ENCODE data around the gene RASGRP2.
A peak's percentile ranks its signal among the peaks of the same experiment; 100 is the strongest.

Gene RASGRP2

DNA sequence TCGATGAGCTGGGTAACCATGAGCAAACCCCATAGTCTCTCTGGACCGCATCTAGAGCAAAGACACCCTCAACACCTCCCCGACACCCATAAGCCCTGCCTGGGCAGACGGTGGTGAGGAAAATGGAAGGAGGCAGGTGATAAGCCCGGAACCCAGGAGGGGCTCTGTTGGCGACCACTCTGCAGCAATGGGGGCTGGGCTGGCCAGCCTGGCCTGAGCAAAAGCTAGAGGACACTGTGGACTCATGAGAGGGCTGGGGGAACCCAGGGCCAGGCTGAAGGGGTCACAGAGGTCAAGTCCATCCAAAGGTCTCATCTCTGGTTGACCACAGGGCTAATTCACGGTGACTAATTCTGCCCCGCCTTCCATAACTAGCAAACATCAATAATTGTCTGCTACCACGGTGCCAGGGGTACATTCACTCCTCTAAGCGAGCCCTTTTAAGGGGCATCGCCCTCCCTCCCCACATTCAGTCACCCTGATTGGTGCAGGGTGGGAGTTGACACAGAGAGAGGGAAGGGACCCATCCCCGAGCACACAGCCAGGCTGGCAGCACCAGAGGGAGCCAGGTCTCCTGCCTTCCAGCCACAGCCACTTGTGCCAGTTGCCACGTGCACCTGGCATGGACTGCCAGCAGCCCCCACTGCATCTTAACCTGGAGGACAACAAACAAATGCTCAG is 11.9 kb upstream of the RASGRP2 start:
- no peak for DNase-seq (ENCODE audit: low read depth)

DNA sequence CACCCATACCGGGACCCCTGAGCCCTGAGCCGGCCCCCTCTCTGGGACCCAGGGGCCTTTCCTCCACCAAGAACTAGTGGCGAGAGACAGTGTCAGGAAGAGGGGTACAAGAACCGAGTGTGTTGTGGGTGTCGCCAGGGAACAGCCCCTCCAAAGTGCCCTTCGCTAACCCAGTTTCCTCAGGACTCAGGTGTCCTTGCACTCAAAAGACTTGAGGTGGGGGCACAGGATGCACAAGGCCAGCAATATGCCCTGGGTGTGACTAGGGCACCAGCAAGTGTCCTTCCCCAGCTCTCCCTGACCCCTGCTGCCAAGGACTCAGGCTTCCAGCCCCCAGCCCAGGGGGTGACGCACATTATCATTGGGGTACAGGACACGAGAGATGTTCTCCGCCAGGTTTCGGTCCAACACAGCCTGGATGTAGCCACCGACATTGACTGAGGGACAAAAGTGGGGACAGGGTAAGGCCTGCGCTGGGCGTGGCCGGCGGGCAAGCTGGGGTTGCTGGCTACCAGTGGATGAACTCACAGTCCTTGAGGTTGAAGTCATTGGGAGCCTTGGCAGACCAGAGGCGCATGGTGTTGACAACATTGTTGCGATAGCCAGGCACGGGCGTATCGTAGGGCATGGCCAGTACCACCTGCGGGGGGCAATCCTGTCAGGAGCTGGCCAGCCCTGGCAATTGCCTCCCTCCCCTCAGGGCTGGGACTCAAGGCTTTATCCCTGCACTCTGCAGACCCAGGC is 11.1 kb upstream of the RASGRP2 start:
- DNase-seq (ENCODE audit: low read depth), result no peak

- no peak for DNase-seq (ENCODE audit: low read depth)
Measured at GRCh38 chr11:64754124-64754918, 10.4 kb upstream of the RASGRP2 start.

DNA sequence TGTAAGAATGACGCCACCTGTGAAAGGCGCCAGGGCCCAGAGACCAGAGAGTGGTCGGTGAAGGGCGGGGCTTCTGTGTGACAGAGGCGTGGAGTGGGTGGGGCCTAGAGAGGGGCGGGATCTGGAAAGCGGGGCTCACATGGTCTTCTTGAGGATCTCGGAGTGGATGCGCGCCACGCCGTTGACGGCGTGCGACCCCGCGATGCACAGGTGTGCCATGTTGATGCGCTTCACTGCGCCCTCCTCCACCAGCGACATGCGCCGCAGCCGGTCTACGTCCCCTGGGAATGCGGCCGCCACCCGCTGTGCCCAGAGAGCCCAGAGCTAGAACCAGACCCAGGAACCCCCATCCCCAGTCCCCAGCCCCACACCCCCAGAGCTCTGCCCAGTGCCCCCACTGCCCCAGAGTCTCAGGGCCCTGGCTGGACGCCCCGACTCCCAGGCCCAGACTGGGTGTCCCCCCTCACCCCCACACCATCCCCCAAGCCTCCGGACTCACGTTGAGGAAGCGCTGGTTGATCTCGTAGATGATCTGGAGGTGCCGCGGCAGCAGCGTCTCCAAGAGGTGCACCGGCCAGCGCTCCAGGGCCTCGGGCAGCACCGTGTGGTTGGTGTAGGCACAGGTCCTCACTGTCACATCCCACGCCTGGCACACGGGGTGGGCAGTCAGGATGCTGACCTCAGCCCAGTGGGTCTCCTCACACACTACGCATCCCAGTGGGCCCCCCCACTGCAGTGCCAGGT is 9.6 kb upstream of the RASGRP2 start:
- no peak for DNase-seq (ENCODE audit: low read depth)

DNA sequence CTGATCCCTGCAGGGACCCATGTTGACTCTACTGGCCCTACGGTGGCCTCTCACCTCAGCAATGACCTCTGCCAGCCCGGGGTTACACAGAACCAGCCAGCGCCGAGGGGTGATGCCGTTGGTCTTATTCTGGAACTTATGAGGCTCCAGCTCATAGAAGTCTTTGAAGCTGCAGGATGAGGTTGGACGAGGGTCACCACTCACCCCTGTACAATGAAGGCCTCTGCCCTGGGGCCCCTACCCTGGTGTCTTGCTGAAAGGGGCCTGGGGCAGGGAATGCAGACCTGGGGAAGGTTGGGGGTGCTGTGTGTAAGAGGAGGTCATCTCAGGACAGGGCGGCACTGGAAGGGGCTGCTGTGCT is 9.1 kb upstream of the RASGRP2 start:
- DNase-seq (ENCODE audit: low read depth), result no peak

DNA sequence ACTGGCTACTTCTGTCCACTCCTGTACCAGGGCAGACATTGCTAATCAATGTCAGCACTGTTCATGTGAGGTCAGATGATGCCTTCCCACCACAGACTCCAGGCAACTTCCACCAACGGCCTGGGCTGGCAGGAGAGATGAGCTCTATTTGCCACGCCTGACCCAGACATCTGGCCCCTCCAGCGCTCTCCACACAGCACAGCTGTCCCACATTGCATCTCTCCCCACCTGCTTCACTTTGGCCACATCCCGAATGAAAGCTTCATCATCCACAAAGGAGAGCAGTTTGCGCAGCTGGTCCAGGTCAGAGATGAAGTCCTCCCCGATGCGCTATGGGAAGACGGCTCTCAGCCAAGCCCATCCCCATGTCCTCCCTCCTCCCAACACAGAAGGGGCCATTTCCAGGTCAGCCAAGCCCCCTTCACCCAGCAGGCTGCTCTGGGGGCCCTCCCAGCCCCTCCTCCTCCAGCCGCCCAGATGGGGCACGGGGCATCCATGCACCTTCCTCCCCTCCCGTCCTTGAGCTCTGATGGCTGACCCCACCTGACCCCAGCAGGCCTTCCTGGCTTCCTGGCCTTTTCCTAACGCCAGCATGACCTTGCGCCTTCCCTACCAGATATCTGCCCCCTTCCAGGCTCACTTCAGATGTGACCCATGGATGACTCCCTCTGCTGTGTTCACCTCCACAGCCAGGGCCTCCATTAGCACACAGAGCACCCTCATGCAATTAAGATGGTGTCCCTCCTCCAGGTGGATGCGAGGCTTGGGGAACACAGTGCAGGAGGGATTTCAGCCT is 8.4 kb upstream of the RASGRP2 start:
- no peak for DNase-seq (ENCODE audit: low read depth)

DNA sequence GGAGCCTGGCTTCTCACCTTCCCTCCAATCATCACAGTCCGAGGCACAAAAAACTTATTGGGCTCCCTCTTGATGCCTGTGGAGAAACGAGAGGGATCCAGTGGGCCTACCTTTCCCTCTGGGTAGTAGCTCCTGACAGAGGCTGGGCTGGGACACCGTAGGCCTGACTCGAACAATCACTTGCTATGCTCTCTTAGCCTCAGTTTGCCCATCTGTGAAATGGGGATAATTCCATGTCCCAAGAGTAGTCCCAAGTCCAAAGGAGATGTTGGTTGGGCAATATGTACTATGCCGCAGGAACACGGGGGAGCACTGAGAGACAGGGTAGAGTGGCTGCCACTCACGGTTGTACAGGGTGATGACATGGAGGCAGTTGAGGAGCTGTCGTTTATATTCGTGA is 7.6 kb upstream of the RASGRP2 start:
- DNase-seq (ENCODE audit: low read depth), result no peak

DNA sequence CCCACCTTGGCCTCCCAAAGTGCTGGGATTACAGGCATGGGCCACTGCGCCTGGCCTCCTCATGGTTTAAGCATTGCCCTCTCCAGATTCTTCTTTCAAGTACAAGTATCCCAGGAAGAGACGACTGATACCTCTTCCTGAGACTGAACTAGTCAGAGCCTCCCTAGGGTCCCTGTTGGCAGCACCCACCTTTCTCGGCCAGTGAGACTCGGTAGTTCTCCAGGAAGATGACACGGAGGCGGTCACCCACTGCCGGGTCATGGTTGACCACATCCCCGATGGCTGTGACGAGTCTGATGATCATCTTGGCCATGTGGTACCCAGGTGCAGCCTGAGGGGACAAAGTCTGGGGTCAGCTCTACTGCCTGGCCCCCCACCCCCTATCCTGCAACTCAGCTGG is 7.2 kb upstream of the RASGRP2 start:
- DNase-seq (ENCODE audit: low read depth), result no peak

GRCh38 chr11:64750361-64751054 is 6.6 kb upstream of the RASGRP2 start:
- DNase-seq (ENCODE audit: low read depth), result no peak

DNA sequence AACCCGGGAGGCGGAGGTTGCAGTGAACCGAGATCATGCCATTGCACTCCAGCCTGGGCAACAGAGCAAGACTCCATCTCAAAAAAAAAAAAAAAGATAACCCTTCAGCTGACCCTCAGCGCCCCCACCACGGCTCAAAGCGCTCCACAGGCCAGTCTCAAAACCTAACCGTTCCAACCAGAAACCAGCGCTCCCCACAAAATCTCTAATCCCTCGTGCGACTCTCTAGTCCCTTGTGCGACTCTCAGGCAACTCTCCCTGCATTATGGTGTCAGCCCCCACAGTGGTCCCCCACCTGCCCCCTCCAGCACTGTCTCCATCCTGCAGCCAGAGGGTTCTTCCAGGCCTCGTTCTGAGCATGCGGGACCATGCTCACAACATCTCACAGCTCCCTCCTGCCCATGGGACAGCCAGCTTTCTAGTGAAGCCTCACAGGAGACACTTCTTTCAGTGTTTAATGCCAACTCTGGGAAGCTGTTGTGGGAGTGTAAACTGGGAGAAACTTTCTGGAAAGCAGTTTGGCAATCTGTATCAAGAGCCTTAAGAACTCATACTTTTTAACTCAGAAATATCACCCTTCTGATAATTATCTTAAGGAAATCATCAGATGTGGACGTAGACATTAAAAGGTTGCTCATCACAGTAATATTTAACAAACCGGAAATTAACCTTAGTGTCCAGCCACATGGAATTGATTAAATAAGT is 4.2 kb upstream of the RASGRP2 start:
- DNase-seq (ENCODE audit: low read depth), result no peak

- DNase-seq (ENCODE audit: low read depth), result no peak
Measured at GRCh38 chr11:64746486-64746885, 2.5 kb upstream of the RASGRP2 start.

DNA sequence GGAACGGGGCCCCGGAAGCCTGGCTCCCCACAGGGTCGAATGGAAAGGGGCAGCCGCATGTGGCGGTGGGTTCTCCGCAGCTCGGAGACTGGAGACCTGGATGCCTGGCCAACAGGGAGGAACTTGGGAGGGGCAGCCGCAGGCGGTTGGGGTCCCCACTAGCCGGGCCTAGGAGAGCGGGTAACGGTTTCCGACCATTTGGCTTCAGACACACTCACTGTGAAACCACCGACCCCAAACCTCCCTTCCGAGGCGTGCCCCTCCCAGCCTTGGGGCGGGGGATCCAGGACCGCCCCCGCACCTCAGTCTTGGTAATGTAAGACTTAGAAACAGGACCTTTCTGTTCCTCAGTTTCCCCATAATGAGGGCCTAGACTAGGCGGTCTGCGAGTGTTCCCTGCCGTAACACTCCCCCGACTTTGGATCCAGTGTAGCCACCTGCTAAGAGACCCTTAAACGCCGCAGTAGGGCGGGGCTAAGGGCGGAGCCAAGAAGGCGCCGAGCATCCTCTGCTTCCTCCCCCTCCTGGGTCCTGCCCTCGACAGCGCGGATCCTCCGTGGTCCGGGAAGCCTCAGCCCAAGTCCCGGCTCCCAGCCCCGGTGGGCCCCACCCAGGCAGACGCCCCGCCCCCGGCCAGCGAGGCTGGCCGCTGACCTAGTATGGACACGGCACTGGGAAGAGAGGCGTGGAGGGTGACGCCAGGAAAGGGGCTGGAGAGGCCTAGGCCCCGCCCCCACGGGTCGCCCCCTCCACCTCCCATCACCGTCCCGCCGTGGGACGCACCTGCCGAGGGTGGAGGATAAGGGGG is 1.8 kb upstream of the RASGRP2 start:
- DNase-seq (ENCODE audit: low read depth), result peak; percentile 59

GRCh38 chr11:64745189-64745520 is 1.2 kb upstream of the RASGRP2 start:
- DNase-seq (ENCODE audit: low read depth), result peak; percentile 54

- DNase-seq (ENCODE audit: low read depth), result no peak
Measured at GRCh38 chr11:64744544-64745188, 724 bp upstream of the RASGRP2 start.

DNA sequence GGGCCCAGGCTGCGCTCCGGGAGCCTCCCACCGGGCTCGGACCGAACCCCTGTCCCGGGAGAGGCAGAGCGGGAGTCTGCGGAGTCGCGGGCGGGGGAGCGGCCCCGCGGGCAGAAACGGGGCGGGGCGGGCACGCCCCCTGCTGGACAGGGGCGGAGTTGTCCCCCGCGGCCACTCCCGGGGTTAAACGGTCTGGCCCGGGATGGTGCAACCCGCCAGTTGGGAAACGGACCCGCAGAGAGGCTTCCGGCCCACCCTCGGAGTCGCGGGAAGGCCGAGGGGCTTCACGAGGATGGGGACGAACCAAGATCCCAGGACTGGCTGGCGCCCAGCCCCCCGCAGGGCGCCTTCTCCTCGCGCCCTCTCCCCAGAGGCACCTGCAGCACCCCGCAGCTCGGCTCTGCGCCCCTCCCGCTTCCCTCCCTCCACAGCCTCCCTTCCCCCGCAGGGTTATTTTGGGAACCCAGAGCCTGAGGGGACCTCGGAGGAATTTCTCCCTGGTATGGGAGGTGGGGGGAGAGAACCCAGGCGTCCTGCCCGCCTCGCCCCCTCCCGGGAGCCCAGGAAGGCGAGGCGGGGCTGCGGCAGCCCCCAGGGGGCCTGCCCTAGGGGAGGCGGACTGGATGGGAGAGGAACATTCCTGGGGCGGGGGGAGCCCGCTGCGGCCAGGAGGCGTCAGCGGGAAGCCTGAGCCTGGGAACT is 902 bp downstream of the RASGRP2 start:
- DNase-seq (ENCODE audit: low read depth), result peak; percentile 52

DNA sequence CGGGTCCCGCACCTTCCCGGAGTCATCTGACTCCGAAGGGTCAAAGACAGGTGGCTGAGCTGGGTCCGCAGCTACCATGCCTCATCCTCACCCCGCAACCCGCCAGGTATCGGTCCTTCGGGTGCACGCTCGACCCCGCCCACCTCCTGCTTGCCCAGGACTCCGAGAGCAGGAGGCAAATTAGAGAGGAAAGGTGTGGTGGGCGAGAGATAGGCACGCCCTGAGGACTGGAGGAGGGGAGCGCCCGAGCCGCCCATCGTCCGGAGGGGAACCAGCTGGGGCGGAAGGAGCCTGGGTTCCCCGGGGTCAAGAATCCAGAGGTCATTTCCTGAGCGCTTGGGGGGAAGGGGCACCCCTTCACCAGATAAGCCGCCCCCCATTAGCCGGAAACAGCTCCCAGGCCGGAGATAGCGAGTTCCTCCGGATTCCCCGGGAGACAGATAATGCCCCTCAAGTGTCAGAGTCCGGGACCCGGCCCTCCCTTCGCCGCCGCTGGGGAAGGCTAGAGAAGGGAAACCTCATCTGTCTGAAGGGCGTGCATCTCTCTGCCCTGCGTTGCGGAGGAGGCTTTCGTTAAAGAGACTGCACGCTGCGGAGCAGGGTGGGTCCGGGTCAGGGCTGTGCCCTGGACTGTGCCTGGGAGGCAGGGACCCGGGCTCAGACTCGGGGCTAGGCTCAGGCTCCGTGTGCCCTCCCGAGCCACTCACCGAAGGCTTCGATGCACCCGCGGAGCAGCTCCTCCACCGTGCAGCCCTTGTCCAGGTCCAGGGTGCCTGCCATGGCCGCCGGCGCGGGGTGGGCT is 1.7 kb downstream of the RASGRP2 start:
- no peak for DNase-seq (ENCODE audit: low read depth)

DNA sequence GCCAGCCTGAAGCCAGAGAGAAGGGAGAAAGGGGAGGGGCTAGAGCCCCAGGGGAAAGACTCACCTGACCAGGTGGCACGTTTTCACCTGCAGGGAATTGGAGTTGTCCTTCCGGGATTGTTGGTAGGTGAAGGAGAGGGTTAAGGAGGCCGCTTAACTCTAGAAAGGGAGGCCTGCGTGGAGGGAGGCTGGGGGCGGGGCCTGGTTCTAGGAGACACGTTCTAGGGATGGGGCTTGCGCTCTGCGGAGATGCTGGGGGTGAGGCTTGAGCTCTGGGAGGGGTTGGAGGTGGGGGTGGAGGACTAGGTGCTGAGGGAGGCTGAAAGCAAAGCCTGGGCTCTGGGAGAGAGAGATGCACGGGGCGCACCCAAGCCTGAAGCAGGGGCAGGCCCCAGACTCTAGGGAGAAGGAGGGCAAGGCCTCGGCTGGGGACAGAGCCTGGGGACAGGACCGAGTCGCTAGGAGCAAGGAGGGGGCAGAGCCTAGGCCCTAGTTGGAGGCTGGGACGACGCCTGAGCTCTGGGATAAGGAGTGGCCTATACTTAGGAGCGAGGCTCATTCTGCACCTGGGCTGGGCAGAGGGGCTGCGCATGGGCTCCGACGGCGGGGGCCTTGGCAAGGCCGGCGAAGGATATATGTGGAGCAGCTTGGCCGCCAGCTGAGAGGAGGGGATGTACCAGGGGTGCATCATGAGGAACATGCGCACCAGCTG is 2.4 kb downstream of the RASGRP2 start:
- no peak for DNase-seq (ENCODE audit: low read depth)

Measured in stimulated activated CD4-positive, alpha-beta T cell treated with anti-CD3 and anti-CD28 coated beads, Interleukin-2, amount 100 ng/mL, for 4 hours (primary cell).